ENCODE data around the gene CSNK1E.

The CSNK1E gene

GRCh38 chr22:38257650-38258250 lies 59.5 kb downstream of the CSNK1E start:
- no peak for TF ChIP-seq CTCF (IDR thresholded peaks at IDR 0.05; ENCODE audit: low read length, missing control alignments)
- H3K4me3 ChIP-seq (replicated peaks; ENCODE audit: low read depth, low read length), result peak overlapping the region; percentile 28
- DNase-seq (ENCODE audit: low read depth), result no peak

- no peak for TF ChIP-seq CTCF (IDR thresholded peaks at IDR 0.05; ENCODE audit: low read length, missing control alignments)
- peak overlapping the region; percentile 28 for H3K4me3 ChIP-seq (replicated peaks; ENCODE audit: low read depth, low read length)
Measured at GRCh38 chr22:38257181-38257580, 60.1 kb downstream of the CSNK1E start.

GRCh38 chr22:38255697-38256096 lies 61.5 kb downstream of the CSNK1E start:
- no peak for TF ChIP-seq CTCF (IDR thresholded peaks at IDR 0.05; ENCODE audit: low read length, missing control alignments)
- no peak overlapping the region for H3K4me3 ChIP-seq (replicated peaks; ENCODE audit: low read depth, low read length)
- no peak for DNase-seq (ENCODE audit: low read depth)

More at GRCh38 chr22:38257181-38257580, 60.1 kb downstream of the CSNK1E start:
- peak; percentile 82 for DNase-seq (ENCODE audit: low read depth)

GRCh38 chr22:38251341-38251692 lies 65.9 kb downstream of the CSNK1E start:
- TF ChIP-seq CTCF (IDR thresholded peaks at IDR 0.05; ENCODE audit: low read length, missing control alignments), result no peak
- DNase-seq (ENCODE audit: low read depth), result no peak
- no peak overlapping the region for H3K4me3 ChIP-seq (replicated peaks; ENCODE audit: low read depth, low read length)

- TF ChIP-seq CTCF (IDR thresholded peaks at IDR 0.05; ENCODE audit: low read length, missing control alignments), result no peak
- H3K4me3 ChIP-seq (replicated peaks; ENCODE audit: low read depth, low read length), result no peak overlapping the region
- DNase-seq (ENCODE audit: low read depth), result no peak
Measured at GRCh38 chr22:38250643-38251340, 66.4 kb downstream of the CSNK1E start.

- TF ChIP-seq CTCF (IDR thresholded peaks at IDR 0.05; ENCODE audit: low read length, missing control alignments), result no peak
- no peak overlapping the region for H3K4me3 ChIP-seq (replicated peaks; ENCODE audit: low read depth, low read length)
- no peak for DNase-seq (ENCODE audit: low read depth)
Measured at GRCh38 chr22:38249803-38250642, 67.2 kb downstream of the CSNK1E start.
